Measurements from ENCODE around the gene BCAR3.

Gene BCAR3

DNA sequence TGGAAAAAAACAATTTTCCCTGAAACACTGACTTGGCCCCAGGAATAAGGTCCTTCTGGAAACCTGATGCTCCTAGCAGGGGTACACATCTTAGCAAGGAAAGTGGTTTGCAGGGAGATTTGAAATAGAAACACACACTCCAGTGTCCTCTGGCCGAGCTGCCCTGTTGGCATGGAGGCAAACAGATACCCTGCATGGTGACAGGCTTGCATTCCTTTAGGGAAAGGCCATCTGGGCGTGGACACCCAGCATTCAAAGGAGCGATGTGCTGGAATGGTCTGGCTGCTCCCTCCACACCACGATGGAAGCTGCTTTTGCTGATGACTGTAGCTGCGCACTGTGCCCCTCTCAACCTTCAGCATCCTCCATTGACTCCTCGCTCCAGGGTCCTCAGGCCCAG is 41.5 kb upstream of the BCAR3 start:
- in situ Hi-C loops (cut with MboI; ENCODE audit: low pct_unique_long_range_greater_than_20kb, low sequenced_read_pairs, unreplicated experiment): no loop called here
- DNase-seq (ENCODE audit: low spot score): no peak

DNA sequence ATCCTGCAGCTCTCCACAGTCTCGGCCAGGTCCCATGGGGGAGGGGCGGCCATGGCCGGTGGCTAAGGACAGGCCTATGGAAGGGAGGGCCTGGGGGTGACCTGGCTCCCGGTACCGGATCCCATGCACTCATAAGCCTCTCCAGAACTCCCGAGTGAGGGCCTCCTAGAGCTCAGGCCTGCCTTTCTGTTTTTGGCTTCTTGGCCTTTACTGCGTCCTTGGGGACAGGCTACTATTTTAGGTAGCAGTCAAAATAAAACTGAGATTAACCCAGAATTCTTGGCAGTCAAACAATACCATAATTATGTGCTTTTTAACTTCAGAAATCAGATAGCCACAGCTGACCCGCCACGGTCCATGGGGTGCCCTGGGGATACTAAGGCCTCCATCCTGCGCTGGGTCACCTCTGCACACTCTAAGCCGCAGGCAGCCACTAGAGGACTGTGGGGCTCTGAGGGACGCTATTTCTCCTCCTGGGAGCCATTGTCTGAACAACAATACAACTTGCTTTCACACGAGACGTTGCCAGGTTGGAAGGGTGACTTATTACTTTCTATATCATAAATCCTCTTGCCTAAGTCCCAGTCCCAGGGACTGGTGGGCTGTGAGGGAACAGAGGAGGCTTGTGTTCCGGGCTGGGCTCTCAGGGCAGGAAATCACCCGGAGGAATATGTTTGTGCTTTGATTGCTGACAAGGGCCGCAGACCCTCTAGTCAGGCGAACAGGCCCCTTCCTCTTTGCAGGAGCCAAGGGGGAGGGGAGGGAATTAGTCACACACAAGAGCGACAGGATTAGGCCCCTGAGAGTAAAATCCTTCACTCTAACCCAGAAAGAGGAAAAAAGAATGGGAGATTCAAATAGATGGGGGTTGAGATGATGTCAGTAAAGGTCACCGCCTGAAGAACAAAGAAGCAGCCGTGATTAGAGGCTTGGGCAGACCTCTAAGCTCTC is 40.7 kb upstream of the BCAR3 start:
- in situ Hi-C loops (cut with MboI; ENCODE audit: low pct_unique_long_range_greater_than_20kb, low sequenced_read_pairs, unreplicated experiment): no loop called here
- TF ChIP-seq, protein P1, sequence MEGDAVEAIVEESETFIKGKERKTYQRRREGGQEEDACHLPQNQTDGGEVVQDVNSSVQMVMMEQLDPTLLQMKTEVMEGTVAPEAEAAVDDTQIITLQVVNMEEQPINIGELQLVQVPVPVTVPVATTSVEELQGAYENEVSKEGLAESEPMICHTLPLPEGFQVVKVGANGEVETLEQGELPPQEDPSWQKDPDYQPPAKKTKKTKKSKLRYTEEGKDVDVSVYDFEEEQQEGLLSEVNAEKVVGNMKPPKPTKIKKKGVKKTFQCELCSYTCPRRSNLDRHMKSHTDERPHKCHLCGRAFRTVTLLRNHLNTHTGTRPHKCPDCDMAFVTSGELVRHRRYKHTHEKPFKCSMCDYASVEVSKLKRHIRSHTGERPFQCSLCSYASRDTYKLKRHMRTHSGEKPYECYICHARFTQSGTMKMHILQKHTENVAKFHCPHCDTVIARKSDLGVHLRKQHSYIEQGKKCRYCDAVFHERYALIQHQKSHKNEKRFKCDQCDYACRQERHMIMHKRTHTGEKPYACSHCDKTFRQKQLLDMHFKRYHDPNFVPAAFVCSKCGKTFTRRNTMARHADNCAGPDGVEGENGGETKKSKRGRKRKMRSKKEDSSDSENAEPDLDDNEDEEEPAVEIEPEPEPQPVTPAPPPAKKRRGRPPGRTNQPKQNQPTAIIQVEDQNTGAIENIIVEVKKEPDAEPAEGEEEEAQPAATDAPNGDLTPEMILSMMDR (IDR thresholded peaks at IDR 0.05; ENCODE audit: extremely low read depth, insufficient read depth, missing control alignments): no peak
- no peak for DNase-seq (ENCODE audit: low spot score)

More for the DNA sequence above, 41.5 kb upstream of the BCAR3 start:
- TF ChIP-seq, protein P1 (IDR thresholded peaks at IDR 0.05; ENCODE audit: extremely low read depth, insufficient read depth, missing control alignments): no peak

DNA sequence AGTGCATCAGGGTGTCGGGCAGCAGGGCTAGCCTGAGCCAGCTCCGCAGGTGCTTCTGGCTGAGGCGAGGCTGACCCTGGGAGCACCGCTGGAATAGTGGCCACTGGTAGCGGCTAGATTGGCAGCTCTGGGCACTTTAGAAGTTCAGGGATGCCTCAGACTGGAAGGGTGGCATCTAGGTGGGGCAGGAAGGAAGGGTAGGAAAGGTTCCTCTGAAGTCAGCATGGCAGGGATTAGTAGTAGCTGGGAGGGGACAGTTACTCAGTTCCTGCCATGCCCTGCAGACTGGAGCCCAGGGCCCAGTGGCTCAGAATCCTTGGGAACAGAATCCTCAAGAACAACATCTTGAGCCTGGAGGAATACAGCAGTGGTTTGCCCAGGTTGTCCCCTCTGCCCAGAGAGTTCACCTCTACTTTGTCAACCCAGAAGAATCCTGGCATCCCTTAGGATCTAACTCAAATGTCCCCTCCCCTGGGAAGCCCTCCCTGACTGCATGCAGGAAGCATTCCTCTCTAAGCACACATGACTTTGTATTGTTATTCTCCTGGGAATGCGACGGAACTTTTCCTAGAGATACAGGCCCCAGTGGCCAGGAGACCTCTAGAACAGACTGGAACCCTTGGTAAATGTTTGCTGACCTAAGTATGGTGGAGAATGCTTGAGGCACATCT is 39.5 kb upstream of the BCAR3 start:
- DNase-seq (ENCODE audit: low spot score): no peak
- in situ Hi-C loops (cut with MboI; ENCODE audit: low pct_unique_long_range_greater_than_20kb, low sequenced_read_pairs, unreplicated experiment): no loop called here
- TF ChIP-seq, protein P1 (IDR thresholded peaks at IDR 0.05; ENCODE audit: extremely low read depth, insufficient read depth, missing control alignments): no peak

DNA sequence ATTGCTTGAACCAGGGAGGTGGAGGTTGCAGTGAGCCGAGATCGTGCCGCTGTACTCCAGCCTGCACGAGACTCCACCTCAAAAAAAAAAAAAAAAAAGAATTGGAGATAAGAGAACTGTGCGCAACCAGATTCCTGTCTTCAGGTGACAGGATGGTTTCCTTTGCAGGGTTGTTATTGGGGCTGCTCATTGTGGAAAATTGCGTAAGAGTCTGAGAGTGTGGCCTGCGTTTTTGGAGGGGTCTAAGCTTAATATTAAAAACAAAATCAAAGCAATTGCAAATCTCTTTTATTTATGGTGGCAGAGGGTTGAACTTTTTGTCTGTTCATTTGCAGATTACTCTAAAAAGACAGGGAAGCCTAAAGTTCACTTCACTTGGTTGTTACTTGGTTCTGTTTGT is 36.0 kb upstream of the BCAR3 start:
- in situ Hi-C loops (cut with MboI; ENCODE audit: low pct_unique_long_range_greater_than_20kb, low sequenced_read_pairs, unreplicated experiment): no loop called here
- no peak for DNase-seq (ENCODE audit: low spot score)
- TF ChIP-seq, protein P1 (IDR thresholded peaks at IDR 0.05; ENCODE audit: extremely low read depth, insufficient read depth, missing control alignments): no peak

DNA sequence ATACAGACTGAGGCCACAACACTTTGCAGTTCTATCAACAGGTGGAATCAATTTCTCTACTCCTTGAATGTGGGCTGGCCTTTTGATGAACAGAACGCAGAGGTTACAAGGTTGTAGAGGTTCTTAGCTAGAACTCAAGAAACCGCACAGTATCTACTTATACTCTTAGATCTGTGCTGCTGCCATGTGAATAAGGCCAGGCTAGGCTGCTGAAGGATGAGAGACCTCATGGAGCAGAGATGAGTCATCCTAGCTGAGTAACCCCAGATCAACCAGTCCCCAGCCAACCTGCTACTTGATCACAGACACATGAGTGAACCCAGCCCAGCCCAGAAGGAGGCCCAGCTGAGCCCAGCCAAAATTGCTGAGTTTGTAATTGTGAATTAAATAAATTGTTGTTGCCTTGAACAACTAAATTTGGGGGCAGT is 35.3 kb upstream of the BCAR3 start:
- TF ChIP-seq, protein P1 (IDR thresholded peaks at IDR 0.05; ENCODE audit: extremely low read depth, insufficient read depth, missing control alignments): no peak
- no peak for DNase-seq (ENCODE audit: low spot score)
- in situ Hi-C loops (cut with MboI; ENCODE audit: low pct_unique_long_range_greater_than_20kb, low sequenced_read_pairs, unreplicated experiment): no loop called here

DNA sequence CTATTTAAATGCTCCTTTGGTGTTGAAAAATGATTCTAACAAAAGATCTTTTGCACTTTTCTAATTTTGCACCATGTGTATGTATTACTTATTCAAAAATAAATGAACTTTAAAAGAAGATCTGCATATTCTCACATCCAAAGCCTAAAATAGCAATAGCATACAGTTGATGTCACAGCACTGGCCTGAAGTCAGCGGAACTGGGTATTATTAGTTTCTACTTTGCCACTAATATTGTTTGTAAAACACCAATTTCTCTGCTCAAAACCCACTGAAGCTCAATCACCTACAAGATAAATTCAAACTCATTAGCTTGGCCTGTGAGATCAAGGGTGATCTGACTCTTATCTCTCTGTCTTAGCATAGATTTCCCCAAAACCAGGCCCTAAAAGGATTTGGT is 34.5 kb upstream of the BCAR3 start:
- in situ Hi-C loops (cut with MboI; ENCODE audit: low pct_unique_long_range_greater_than_20kb, low sequenced_read_pairs, unreplicated experiment): no loop called here
- no peak for DNase-seq (ENCODE audit: low spot score)
- TF ChIP-seq, protein P1 (IDR thresholded peaks at IDR 0.05; ENCODE audit: extremely low read depth, insufficient read depth, missing control alignments): no peak
